ENCODE measurements around the gene GBP6.
"Not testable (repeated sequence)": the region's sequence is repeated elsewhere in the genome, so short reads cannot be mapped to it uniquely, and the experiment has no call there.

Gene GBP6

GRCh38 chr1:89373810-89374209 lies 10.0 kb downstream of the GBP6 start:
- DNase-seq (ENCODE audit: low spot score) = not testable (repeated sequence)

DNA sequence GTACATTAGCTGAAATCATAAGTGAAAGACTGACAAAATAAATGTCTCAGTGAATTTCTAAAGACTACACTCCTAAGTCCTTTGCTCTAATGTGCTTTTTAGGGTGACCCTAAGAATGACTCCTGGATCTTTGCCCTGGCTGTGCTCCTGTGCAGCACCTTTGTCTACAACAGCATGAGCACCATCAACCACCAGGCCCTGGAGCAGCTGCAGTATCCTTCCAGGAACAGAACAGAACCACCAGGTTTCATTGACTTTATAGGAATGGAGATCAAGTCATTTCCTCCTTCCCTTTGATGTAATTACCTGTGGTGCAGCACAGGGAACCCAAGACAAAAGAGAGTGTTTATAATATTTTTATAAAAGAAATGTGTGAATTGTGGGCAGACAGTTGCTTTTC lies 14.1 kb downstream of the GBP6 start:
- DNase-seq (ENCODE audit: low spot score) = no peak

GRCh38 chr1:89381618-89382017 lies 17.8 kb downstream of the GBP6 start:
- no peak for DNase-seq (ENCODE audit: low spot score)

DNA sequence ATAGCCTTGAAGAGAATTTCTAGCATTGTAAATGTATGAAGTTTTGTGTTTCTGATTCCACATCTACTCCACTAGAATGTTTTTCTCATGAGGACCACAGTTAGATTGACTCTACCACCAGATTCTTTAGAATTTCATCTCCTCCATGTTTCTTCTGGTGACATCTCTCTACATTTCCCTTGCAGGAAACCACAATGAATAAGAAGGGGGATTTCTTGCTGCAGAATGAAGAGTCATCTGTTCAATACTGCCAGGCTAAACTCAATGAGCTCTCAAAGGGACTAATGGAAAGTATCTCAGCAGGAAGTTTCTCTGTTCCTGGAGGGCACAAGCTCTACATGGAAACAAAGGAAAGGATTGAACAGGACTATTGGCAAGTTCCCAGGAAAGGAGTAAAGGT lies 18.6 kb downstream of the GBP6 start:
- no peak for DNase-seq (ENCODE audit: low spot score)

GRCh38 chr1:89383185-89383584 lies 19.3 kb downstream of the GBP6 start:
- DNase-seq (ENCODE audit: low spot score) = no peak

DNA sequence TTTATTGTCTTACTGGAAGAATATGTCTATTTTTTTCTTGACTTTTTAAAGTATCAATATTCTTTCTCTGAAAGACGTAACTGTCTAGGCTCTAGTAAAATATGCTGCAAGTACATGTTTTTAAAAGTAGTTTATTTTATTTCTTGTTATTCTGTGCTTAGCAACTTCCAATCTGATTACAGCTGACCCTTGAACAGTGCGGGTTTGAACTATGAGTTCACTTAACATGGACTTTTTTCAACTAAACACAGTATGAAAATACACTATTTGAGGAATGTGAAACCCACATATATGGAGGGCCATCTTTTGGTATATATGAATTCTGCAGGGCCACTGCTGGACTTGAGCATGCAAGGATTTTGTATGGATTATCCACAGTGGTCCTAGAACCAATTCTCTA lies 26.8 kb downstream of the GBP6 start:
- DNase-seq (ENCODE audit: low spot score) = no peak

- no peak for DNase-seq (ENCODE audit: low spot score)
These were observed 27.8 kb downstream of the GBP6 start for GRCh38 chr1:89391686-89392085.

DNA sequence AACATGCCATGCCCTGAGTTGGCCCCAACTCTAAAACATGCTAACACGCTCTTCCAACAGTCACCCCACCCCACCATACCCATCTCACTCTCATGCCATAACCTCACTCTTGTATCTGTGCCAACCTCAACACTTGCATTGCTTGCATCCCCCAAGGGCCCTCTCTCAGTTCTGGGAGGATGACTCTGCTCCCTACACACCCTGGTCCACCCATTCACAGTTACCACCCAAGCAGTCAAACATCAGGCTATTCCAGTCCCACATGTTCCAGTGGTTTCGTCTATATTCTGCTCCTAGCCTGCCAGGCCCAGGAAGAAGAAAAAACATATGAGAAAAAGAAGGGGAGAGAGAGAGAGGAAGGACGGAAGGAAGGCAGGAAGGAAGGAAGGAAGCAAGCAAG lies 31.0 kb downstream of the GBP6 start:
- no peak for DNase-seq (ENCODE audit: low spot score)

DNA sequence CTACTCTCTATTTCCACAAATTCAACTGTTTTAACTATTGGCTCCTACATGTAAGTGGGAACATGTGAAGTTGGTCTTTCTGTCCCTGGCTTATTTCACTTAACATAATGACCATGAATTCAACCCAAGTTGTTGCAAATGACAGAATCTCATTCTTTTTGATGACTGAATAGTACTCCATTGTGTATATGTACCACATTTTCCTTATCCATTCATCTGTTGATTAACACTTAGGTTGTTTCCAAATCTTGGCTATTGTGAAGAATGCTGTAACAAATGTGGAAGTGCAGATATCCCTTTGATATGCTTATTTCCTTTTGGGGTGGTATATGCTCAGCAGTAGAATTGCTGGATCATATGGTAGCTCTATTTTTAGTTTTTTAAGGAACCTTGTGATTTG lies 33.0 kb downstream of the GBP6 start:
- no peak for DNase-seq (ENCODE audit: low spot score)

- no peak for DNase-seq (ENCODE audit: low spot score)
These were observed 41.5 kb downstream of the GBP6 start for GRCh38 chr1:89405275-89405929.

DNA sequence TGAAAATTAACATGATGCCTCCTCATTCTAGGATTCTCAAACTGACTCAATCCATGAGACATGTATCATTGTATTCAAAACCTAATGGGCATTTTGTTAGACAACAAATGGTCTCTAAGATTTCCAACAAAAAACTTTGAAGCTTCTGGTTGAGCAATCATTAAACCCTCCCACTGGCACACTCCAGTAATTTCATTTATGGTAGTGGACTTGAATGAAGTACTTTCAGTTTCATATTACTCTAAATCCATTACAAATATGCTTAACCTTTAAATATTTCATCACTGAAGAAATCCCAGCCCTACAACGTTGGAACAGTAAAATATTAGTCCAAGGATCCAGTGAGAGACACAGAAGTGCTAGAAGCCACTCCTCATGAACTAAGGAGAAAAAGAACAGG lies 43.5 kb downstream of the GBP6 start:
- no peak for DNase-seq (ENCODE audit: low spot score)

DNA sequence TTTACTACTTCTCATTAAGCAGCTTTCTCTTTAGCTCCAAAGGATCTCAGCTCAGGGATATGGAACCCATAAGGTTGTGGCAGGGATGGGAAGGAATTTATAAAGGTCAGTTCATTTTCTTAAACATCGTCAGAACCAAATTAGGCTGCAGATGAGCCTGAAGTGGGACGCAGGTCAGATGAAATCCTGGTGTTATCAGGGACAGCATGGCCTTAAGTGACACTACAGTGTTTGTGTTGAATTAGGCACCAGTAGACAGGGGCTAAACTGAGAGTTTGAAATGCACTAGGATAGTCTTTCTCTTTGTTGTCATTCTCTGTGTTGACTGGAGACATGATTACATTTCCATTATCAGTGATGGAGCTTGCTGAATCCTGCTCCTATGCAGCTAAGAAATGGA lies 43.9 kb downstream of the GBP6 start:
- not testable (repeated sequence) for DNase-seq (ENCODE audit: low spot score)

GRCh38 chr1:89425056-89425455 lies 61.2 kb downstream of the GBP6 start:
- no peak for DNase-seq (ENCODE audit: low spot score)

DNA sequence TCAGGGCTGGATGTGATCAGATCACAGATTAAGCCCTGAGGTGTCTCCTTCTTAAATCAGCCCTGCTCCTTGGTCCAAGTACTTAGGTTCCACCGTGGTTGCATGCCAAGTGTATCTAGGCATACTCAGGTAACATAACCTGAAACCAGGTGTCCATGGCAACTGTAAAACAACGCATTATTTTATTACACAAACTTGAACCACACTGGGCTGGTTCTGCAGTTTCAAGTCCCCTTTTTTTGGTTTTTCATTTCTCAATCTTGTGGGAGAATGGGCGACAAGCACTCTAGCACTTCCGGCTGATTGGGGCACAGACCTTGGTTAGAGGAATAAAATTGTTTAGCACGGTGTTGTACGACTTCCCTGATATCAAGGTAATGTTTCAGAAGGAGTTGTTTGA lies 65.2 kb downstream of the GBP6 start:
- DNase-seq (ENCODE audit: low spot score) = no peak

- not testable (repeated sequence) for DNase-seq (ENCODE audit: low spot score)
These were observed 65.8 kb downstream of the GBP6 start for GRCh38 chr1:89429681-89430080.

DNA sequence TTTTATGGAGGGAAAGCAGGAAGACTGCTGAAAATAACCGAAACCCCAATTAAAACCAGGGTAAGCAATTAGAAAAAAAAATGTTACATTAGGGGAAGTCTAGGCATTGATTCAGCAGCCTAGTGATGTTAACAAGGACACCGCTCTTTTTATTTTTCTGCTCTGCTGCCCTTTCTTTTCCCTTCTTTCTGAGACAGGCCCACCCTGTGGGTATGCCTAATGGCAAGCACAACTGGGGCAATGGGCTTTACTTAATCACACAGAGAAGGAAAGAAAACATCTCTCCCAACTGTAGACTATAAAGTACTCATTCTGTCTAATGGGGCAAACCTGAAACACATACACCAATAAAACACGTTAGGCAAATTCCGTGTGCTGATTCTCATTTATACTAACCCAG lies 69.6 kb downstream of the GBP6 start:
- no peak for DNase-seq (ENCODE audit: low spot score)

GRCh38 chr1:89434058-89434780 lies 70.4 kb downstream of the GBP6 start:
- DNase-seq (ENCODE audit: low spot score) = not testable (repeated sequence)

All from hematopoietic multipotent progenitor cell treated with erythropoietin and hydrocortisone succinate and interleukin-3 and kit ligand, for 17 days (in vitro differentiated cells).